K562 (cell line): ENCODE measurements around the gene PRKAR2B. TPM values are rescaled to one million over a fixed set of nuclear protein-coding genes. Genes with fewer than 3 reads are reported as not detected.
A peak's percentile ranks its signal among the peaks of the same experiment; 100 is the strongest.

Source experiments
- ARID2 ChIP-seq: fragments of 450-650 bp; IDR thresholded peaks from 2 replicates; pipeline ENCODE4 v1.6.1; 2017; ENCODE audit warnings: antibody characterized with exemption, mild to moderate bottlenecking
- ARNT ChIP-seq, 2 experiments: fragments of 450-650 bp; IDR thresholded peaks; 2 replicates each; pipeline ENCODE4 v1.6.1; 2016; ENCODE audit warnings: mild to moderate bottlenecking in 1 of 2
- ATF7 ChIP-seq: fragments of 450-650 bp; IDR thresholded peaks from 2 replicates; pipeline ENCODE4 v1.7.1; 2014; ENCODE audit warnings: mild to moderate bottlenecking, moderate library complexity
- CREM ChIP-seq: IDR thresholded peaks from 2 replicates; pipeline ENCODE4 v1.6.1; 2014; ENCODE audit warnings: antibody characterized with exemption, low read depth
- CTBP1 ChIP-seq: fragments of 450-650 bp; IDR thresholded peaks from 2 replicates; pipeline ENCODE4 v1.6.1; 2016; ENCODE audit warnings: borderline replicate concordance
- DACH1 ChIP-seq: fragments of 450-650 bp; IDR thresholded peaks from 2 replicates; pipeline ENCODE4 v1.6.1; 2018; ENCODE audit not compliant: partially characterized antibody
- LARP7 ChIP-seq: fragments of 450-650 bp; IDR thresholded peaks from 2 replicates; pipeline ENCODE4 v1.6.1; 2016
- LCOR ChIP-seq: sonication (generic); formaldehyde crosslinking; IDR thresholded peaks from 2 replicates; pipeline ENCODE4 v1.8.0; 2022; ENCODE audit warnings: mild to moderate bottlenecking, missing genetic modification reagents
- NCOA1 ChIP-seq: fragments of 450-650 bp; IDR thresholded peaks from 2 replicates; pipeline ENCODE4 v1.6.1; 2016; ENCODE audit warnings: low read depth
- NFE2L1 ChIP-seq: fragments of 450-650 bp; IDR thresholded peaks from 2 replicates; pipeline ENCODE4 v1.6.1; 2016; ENCODE audit warnings: missing genetic modification characterization, low read depth, mild to moderate bottlenecking, missing compliant biosample characterization, moderate library complexity, borderline replicate concordance
- NR2C2 ChIP-seq, 2 experiments: fragments of 200-800 bp in 1 of 2; sonication (Bioruptor generic) in 1 of 2; sonication (generic) in 1 of 2; formaldehyde crosslinking in 1 of 2; IDR thresholded peaks; 2 replicates each; pipeline versions ENCODE4 v1.6.1 to v1.8.0; 2016 to 2022; ENCODE audit warnings: mild to moderate bottlenecking in 1 of 2, missing compliant biosample characterization in 1 of 2, missing genetic modification characterization in 1 of 2, missing genetic modification reagents in 1 of 2
- OTX1 ChIP-seq: fragments of 450-650 bp; formaldehyde crosslinking; IDR thresholded peaks from 2 replicates; pipeline ENCODE4 v1.4.0; 2022; ENCODE audit warnings: mild to moderate bottlenecking
- POLR2AphosphoS2 ChIP-seq: IDR thresholded peaks from 2 replicates; pipeline ENCODE4 v1.6.1; 2012; ENCODE audit warnings: low read length, improper control_type of control experiment
- PTRF ChIP-seq: fragments of 450-650 bp; IDR thresholded peaks from 2 replicates; pipeline ENCODE4 v1.6.1; 2016; ENCODE audit warnings: mild to moderate bottlenecking, missing genetic modification characterization, missing compliant biosample characterization
- RFX1 ChIP-seq: fragments of 450-650 bp; IDR thresholded peaks from 2 replicates; pipeline ENCODE4 v1.6.1; 2016; ENCODE audit warnings: mild to moderate bottlenecking, moderate library complexity
- SPI1 ChIP-seq: IDR thresholded peaks from 2 replicates; pipeline ENCODE4 v1.6.1; 2011; ENCODE audit warnings: low read depth, low read length, control low read depth, borderline replicate concordance
- TBP ChIP-seq: optimal IDR thresholded peaks from 2 replicates; pipeline ENCODE3; 2011; ENCODE audit warnings: low read depth, low read length, improper control_type of control experiment
- XRCC5 ChIP-seq: fragments of 200-400 bp; formaldehyde crosslinking; IDR thresholded peaks from 2 replicates; pipeline ENCODE4 v1.6.1; 2017; ENCODE audit warnings: low read depth, mild to moderate bottlenecking, low read length
- ZBTB17 ChIP-seq: fragments of 450-650 bp; formaldehyde crosslinking; IDR thresholded peaks from 2 replicates; pipeline ENCODE4 v1.4.0; 2020; ENCODE audit warnings: mild to moderate bottlenecking
- ZNF239 ChIP-seq: fragments of 250-450 bp; sonication (Bioruptor Pico); IDR thresholded peaks from 2 replicates; pipeline ENCODE4 v1.4.0; 2020; ENCODE audit warnings: mild to moderate bottlenecking
- ZNF354B ChIP-seq: fragments of 250-450 bp; sonication (Bioruptor Pico); IDR thresholded peaks from 2 replicates; pipeline ENCODE4 v1.4.0; 2020
- ZNF561 ChIP-seq: fragments of 450-650 bp; formaldehyde crosslinking; conservative IDR thresholded peaks from 2 replicates; pipeline ENCODE4 v1.4.0; 2020; ENCODE audit warnings: mild to moderate bottlenecking, moderate library complexity
- ZNF584 ChIP-seq: fragments of 200-800 bp; sonication (Bioruptor generic); IDR thresholded peaks from 2 replicates; pipeline ENCODE4 v1.6.1; 2016; ENCODE audit warnings: low read depth, mild to moderate bottlenecking, missing genetic modification characterization, missing compliant biosample characterization
- ZZZ3 ChIP-seq: fragments of 450-650 bp; IDR thresholded peaks from 2 replicates; pipeline ENCODE4 v1.6.1; 2016; ENCODE audit warnings: antibody characterized with exemption, mild to moderate bottlenecking, moderate library complexity
- polyA plus RNA-seq, 8 experiments: library from polyadenylated mRNA; depleted of rRNA in 4 of 8; stranded (reverse) in 5 of 8; unstranded in 3 of 8; fragments of >200 nt; fragmentation: Nextera tagmentation in 2 of 8; fragmentation: Illumina TruSeq in 1 of 8; extraction: Ambion mirVana in 2 of 8; extraction: Trizol in 1 of 8; gene quantifications; 2 replicates each; pipeline versions ENCODE4 v1.2.1 to v1.2.3, GENCODE V29; 2011 to 2014; ENCODE audit warnings: inconsistent platforms in 1 of 8, missing spikeins in 1 of 8
- total RNA-seq, 7 experiments: library from RNA; depleted of rRNA in 6 of 7; stranded (reverse); fragments of >200 nt in 6 of 7; fragmentation: Illumina TruSeq in 2 of 7; extraction: Trizol in 2 of 7; gene quantifications; 2 replicates each; pipeline versions ENCODE4 v1.2.1 to v1.2.3, GENCODE V29; 2011 to 2021; ENCODE audit warnings: low replicate concordance in 1 of 7
- TF ChIP-seq, protein P1 (sequence below), 2 experiments: fragments of 250-450 bp in 1 of 2; fragments of 450-650 bp in 1 of 2; sonication (Bioruptor Pico) in 1 of 2; IDR thresholded peaks; 2 replicates each; pipeline versions ENCODE4 v1.6.1 to v1.8.0; 2016 to 2021; ENCODE audit warnings: mild to moderate bottlenecking in 2 of 2, moderate library complexity in 2 of 2, missing compliant biosample characterization in 1 of 2, missing genetic modification characterization in 1 of 2
- TF ChIP-seq, protein P2 (sequence below): fragments of 450-650 bp; IDR thresholded peaks from 2 replicates; pipeline ENCODE4 v1.7.1; 2018; ENCODE audit warnings: mild to moderate bottlenecking, low read depth; ENCODE audit not compliant: partially characterized antibody
- TF ChIP-seq, protein P3 (sequence below): fragments of 250-450 bp; sonication (Bioruptor Pico); IDR thresholded peaks from 2 replicates; pipeline ENCODE4 v1.4.0; 2020

The PRKAR2B gene
- total and polyA plus RNA-seq, 9 of the 15 experiments (the other 6 are each of a cell fraction or from before 2014, with no cell fraction given) = 59.0 to 173 (median 129) TPM

DNA sequence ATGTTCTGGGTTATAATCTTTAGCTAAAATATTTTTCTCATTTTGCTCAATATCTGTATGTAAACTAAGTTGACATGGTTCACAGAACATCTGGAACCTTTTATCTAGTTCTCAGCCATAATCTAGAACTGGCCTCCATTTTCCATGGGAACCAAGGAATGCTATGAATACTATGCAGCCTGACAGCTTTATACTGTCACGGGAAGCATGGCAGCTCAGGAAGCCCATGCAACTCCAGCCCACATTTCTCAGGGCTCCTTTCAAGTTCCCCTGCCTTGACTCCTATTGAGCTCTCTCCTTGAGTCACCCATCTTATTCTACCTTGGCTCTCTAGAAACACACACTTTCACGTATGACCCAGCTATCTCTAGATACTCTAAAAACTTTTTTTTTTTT lies 36.6 kb upstream of the PRKAR2B start (continued):
- TF ChIP-seq, protein P1, sequence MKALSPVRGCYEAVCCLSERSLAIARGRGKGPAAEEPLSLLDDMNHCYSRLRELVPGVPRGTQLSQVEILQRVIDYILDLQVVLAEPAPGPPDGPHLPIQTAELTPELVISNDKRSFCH (CRISPR knock-in tag; IDR thresholded peaks at IDR 0.05) = no peak
- TF ChIP-seq, protein P1 (tag; IDR thresholded peaks at IDR 0.05) = no peak
- TF ChIP-seq ARNT (IDR thresholded peaks at IDR 0.05) (peak in 1 of 2 experiments; percentile 83; a peak in 1 of 4 replicates), CREM (0 out of 2 replicates have a peak, but pooled peaks have one; percentile 11), POLR2AphosphoS2 (no peak), TBP (peak; percentile 21), ZNF239 (no peak), ZNF584 (CRISPR knock-in tag) (no peak), CTBP1 (no peak), LCOR (CRISPR knock-in tag) (no peak), DACH1 (no peak), ZBTB17 (CRISPR knock-in tag) (0 out of 2 replicates have a peak, but pooled peaks have one; percentile 71), ATF7 (no peak), PTRF (0 out of 2 replicates have a peak, but pooled peaks have one; percentile 21), NCOA1 (no peak), XRCC5 (no peak), RFX1 (peak; percentile 23; the same call in 1 of the 2 replicates), SPI1 (0 out of 2 replicates have a peak, but pooled peaks have one; percentile 14), ZNF354B (no peak), NR2C2 (CRISPR knock-in tag; IDR thresholded peaks at IDR 0.05) (no peak), NR2C2 (tag; IDR thresholded peaks at IDR 0.05) (no peak), ZZZ3 (0 out of 2 replicates have a peak, but pooled peaks have one; percentile 11), LARP7 (no peak), ZNF561 (CRISPR knock-in tag) (no peak), OTX1 (no peak), ARID2 (no peak), NFE2L1 (tag) (peak; percentile 12; the same call in 1 of the 2 replicates)
- TF ChIP-seq, protein P2, sequence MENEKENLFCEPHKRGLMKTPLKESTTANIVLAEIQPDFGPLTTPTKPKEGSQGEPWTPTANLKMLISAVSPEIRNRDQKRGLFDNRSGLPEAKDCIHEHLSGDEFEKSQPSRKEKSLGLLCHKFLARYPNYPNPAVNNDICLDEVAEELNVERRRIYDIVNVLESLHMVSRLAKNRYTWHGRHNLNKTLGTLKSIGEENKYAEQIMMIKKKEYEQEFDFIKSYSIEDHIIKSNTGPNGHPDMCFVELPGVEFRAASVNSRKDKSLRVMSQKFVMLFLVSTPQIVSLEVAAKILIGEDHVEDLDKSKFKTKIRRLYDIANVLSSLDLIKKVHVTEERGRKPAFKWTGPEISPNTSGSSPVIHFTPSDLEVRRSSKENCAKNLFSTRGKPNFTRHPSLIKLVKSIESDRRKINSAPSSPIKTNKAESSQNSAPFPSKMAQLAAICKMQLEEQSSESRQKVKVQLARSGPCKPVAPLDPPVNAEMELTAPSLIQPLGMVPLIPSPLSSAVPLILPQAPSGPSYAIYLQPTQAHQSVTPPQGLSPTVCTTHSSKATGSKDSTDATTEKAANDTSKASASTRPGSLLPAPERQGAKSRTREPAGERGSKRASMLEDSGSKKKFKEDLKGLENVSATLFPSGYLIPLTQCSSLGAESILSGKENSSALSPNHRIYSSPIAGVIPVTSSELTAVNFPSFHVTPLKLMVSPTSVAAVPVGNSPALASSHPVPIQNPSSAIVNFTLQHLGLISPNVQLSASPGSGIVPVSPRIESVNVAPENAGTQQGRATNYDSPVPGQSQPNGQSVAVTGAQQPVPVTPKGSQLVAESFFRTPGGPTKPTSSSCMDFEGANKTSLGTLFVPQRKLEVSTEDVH = peak; percentile 59
- TF ChIP-seq, protein P3, sequence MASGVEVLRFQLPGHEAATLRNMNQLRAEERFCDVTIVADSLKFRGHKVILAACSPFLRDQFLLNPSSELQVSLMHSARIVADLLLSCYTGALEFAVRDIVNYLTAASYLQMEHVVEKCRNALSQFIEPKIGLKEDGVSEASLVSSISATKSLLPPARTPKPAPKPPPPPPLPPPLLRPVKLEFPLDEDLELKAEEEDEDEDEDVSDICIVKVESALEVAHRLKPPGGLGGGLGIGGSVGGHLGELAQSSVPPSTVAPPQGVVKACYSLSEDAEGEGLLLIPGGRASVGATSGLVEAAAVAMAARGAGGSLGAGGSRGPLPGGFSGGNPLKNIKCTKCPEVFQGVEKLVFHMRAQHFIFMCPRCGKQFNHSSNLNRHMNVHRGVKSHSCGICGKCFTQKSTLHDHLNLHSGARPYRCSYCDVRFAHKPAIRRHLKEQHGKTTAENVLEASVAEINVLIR (CRISPR knock-in tag) = no peak
